ENCODE data around the gene CLEC18C.
"Not testable (repeated sequence)": the region's sequence is repeated elsewhere in the genome, so short reads cannot be mapped to it uniquely, and the experiment has no call there.

CLEC18C gene

GRCh38 chr16:70222574-70222973 is 49.0 kb downstream of the CLEC18C start:
- DNase-seq, result not testable (repeated sequence)

GRCh38 chr16:70223216-70223615 is 49.6 kb downstream of the CLEC18C start:
- not testable (repeated sequence) for DNase-seq

DNA sequence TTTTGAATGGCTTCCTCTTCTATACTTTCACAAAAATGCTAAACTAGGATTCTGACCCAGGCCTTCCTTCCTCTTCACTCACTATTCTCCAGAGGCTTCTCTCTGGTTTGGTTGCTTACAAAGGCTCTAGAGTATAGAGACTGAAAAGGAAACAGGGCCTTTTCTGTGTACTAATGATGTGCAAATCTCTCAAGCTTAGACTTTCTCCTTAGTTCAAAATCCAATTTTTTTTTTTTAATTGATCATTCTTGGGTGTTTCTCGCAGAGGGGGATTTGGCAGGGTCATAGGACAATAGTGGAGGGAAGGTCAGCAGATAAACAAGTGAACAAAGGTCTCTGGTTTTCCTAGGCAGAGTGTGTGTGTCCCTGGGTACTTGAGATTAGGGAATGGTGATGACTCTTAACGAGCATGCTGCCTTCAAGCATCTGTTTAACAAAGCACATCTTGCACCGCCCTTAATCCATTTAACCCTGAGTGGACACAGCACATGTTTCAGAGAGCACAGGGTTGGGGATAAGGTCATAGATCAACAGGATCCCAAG is 50.5 kb downstream of the CLEC18C start:
- DNase-seq, result not testable (repeated sequence)

GRCh38 chr16:70224645-70225044 is 51.1 kb downstream of the CLEC18C start:
- DNase-seq, result not testable (repeated sequence)

DNA sequence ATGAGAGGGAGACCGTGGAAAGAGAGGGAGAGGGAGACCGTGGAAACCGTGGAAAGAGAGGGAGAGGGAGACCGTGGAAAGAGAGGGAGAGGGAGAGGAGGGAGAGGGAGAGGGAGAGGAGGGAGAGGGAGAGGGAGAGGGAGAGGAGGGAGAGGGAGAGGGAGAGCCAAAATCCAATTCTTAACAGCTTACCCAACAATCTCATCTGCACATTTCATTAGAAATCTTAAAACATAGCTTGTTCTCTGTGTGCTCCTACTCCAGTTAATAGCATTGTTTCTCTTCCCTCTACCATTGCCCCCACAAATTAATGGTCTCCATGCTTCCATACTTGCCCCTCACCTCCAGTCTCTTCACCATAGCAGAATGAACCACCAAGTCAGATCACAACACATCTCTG is 51.8 kb downstream of the CLEC18C start:
- DNase-seq, result not testable (repeated sequence)

GRCh38 chr16:70226024-70226423 is 52.4 kb downstream of the CLEC18C start:
- DNase-seq, result not testable (repeated sequence)

DNA sequence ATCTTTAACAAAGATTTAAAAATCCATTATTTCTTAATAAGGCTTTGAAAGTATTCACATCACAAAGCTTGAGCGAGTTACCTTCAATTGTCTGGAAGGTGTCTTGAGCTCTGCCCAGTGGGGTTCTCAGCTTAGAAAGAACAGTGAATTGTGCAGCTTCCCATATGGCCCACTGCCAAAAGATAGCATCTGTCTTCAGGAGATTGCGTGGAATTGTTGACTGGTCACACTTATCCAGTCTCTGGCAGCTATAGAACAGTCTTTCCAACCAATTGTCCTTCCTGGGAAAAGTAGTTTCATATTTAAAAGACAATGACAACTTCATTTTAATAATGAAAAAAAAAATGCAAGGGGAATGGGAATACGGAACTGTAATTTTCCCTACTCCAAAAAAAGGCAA is 58.2 kb downstream of the CLEC18C start:
- not testable (repeated sequence) for DNase-seq

All from NCI-H2029 treated with DMSO at 0.1 percent for 48 hours (cell line).